ENCODE measurements around the gene SKA1. TPM values are rescaled to one million over a fixed set of nuclear protein-coding genes. Genes with fewer than 3 reads are reported as not detected.

SKA1 gene
- total and polyA plus RNA-seq, 2 of the 4 experiments (the other 2 are of a cell fraction), result 5.8 to 5.9 TPM

- no peak overlapping the region for H2BK5ac ChIP-seq (ENCODE audit: low read depth, low read length, poor library complexity, severe bottlenecking)
- no peak overlapping the region for H3K56ac ChIP-seq (ENCODE audit: extremely low read depth, insufficient read depth, low read length)
- H3K9me3 ChIP-seq (ENCODE audit: control insufficient read depth, insufficient read depth, low read length), result no peaks in the 10 kb centered on the region
- whole genome bisulfite sequencing, 2 experiments (ENCODE audit: extremely low coverage in 2 of 2, insufficient read length in 1 of 2), result 100% methylated on average over 1 of the region's 2 CpGs; no CpG with 5 or more reads in 1 of the 2 experiments
- in situ Hi-C loops (cut with MboI; ENCODE audit: low sequenced_read_pairs) (no loop called here), intact Hi-C loops (cut with micrococcal nuclease) (no loop called here), dilution Hi-C loops (cut with HindIII; ENCODE audit: low sequenced_read_pairs, unreplicated experiment) (no loop called here)
- H3K9ac ChIP-seq (ENCODE audit: low read depth, low read length), result no peak overlapping the region
- no peak overlapping the region for H4K8ac ChIP-seq (ENCODE audit: low read depth in 2 of 2, low read length in 2 of 2)
- H3K4me2 ChIP-seq (ENCODE audit: low read depth, low read length), result no peak overlapping the region
- no peak overlapping the region for H2BK120ac ChIP-seq (ENCODE audit: low read depth, low read length)
- no peaks in the 10 kb centered on the region for H4K20me1 ChIP-seq (ENCODE audit: insufficient read depth, low read length)
- POLR2A ChIA-PET (ENCODE audit: unreplicated experiment), result no interaction called here
- ATAC-seq (ENCODE audit: low read depth) (no peak), DNase-seq (no peak)
- no peaks in the 10 kb centered on the region; the same call in 1 of the 2 replicates for H3K27me3 ChIP-seq (ENCODE audit: control insufficient read depth, insufficient read depth, low read length)
- TF ChIP-seq CTCF (conservative IDR thresholded peaks at IDR 0.05; ENCODE audit: low read depth, low read length) (no peak), CEBPB (IDR thresholded peaks at IDR 0.05; ENCODE audit: low read depth, low read length) (no peak), RFX5 (IDR thresholded peaks at IDR 0.05; ENCODE audit: low read depth, low read length) (no peak), USF2 (IDR thresholded peaks at IDR 0.05; ENCODE audit: low read depth, low read length) (no peak), CHD1 (IDR thresholded peaks at IDR 0.05; ENCODE audit: low read depth, low read length) (no peak), FOS (IDR thresholded peaks at IDR 0.05; ENCODE audit: low read depth, low read length) (no peak), MAFK (IDR thresholded peaks at IDR 0.05; ENCODE audit: low read depth, low read length) (no peak), BHLHE40 (IDR thresholded peaks at IDR 0.05; ENCODE audit: low read depth, low read length) (no peak), RCOR1 (IDR thresholded peaks at IDR 0.05; ENCODE audit: insufficient replicate concordance, low read length) (no peak)
- no peak overlapping the region for H2AK5ac ChIP-seq (ENCODE audit: low read depth, low read length)
- H3K27ac ChIP-seq (ENCODE audit: insufficient read depth, low read length), result no peak overlapping the region
- H2AK9ac ChIP-seq (replicated peaks; ENCODE audit: low read depth, low read length, poor library complexity), result no peak overlapping the region
- H4K5ac ChIP-seq (ENCODE audit: low read depth, low read length), result no peak overlapping the region
- H2BK15ac ChIP-seq (ENCODE audit: low read depth, low read length), result no peak overlapping the region
- H4K91ac ChIP-seq (ENCODE audit: insufficient read depth, low read depth, low read length), result no peak overlapping the region
- no peak overlapping the region for H3K23ac ChIP-seq (ENCODE audit: low read depth, low read length)
- H3K4me1 ChIP-seq (ENCODE audit: control insufficient read depth, insufficient read depth, low read length), result no peaks in the 10 kb centered on the region
- no peak overlapping the region for H3K4ac ChIP-seq (ENCODE audit: low read depth, low read length)
- no peak overlapping the region for H3K4me3 ChIP-seq (ENCODE audit: insufficient read depth, low read depth, low read length)
- H3K18ac ChIP-seq (ENCODE audit: low read depth, low read length), result no peak overlapping the region
- no peaks in the 10 kb centered on the region for H3K9me1 ChIP-seq (ENCODE audit: insufficient read depth, low read length)
- H2BK20ac ChIP-seq (ENCODE audit: low read depth, low read length), result no peak overlapping the region
- no peak overlapping the region for H2AFZ ChIP-seq (replicated peaks; ENCODE audit: low read length, poor library complexity)
- no TSS peak for BruUV-seq (replicated peaks)
- H3K79me1 ChIP-seq (ENCODE audit: low read depth in 1 of 2, low read length in 2 of 2), result no peaks in the 10 kb centered on the region
- no peak overlapping the region for H3K14ac ChIP-seq (replicated peaks; ENCODE audit: low read depth, low read length)
- CTCF ChIA-PET, result no interaction called here
- no peaks in the 10 kb centered on the region for H3K36me3 ChIP-seq (ENCODE audit: control insufficient read depth, insufficient read depth, low read length)
These were observed 20.2 kb downstream of the SKA1 start for GRCh38 chr18:50395093-50395492.

Data from IMR-90 (cell line).